Measurements from ENCODE around the gene SIVA1. TPM values are rescaled to one million over a fixed set of nuclear protein-coding genes. Genes with fewer than 3 reads are reported as not detected.

SIVA1 gene
- total RNA-seq, 4 donors from 2014 or later, result 64.6 to 144 (median 115) TPM

DNA sequence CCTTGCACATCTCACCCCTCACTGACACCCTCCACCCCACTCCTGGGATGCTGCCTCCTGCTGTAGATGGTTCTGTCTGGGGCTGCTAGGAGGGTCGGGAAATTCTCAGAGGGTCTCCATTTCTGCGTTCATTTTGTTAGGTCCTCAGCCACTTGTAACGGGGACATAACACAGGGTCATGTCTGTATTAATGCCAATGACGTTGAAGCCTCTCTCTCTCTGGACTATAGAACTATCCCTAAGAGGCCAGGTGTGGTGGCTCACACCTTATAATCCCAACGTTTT is 14.6 kb downstream of the SIVA1 start:
- H3K27ac ChIP-seq, result no peak overlapping the region

DNA sequence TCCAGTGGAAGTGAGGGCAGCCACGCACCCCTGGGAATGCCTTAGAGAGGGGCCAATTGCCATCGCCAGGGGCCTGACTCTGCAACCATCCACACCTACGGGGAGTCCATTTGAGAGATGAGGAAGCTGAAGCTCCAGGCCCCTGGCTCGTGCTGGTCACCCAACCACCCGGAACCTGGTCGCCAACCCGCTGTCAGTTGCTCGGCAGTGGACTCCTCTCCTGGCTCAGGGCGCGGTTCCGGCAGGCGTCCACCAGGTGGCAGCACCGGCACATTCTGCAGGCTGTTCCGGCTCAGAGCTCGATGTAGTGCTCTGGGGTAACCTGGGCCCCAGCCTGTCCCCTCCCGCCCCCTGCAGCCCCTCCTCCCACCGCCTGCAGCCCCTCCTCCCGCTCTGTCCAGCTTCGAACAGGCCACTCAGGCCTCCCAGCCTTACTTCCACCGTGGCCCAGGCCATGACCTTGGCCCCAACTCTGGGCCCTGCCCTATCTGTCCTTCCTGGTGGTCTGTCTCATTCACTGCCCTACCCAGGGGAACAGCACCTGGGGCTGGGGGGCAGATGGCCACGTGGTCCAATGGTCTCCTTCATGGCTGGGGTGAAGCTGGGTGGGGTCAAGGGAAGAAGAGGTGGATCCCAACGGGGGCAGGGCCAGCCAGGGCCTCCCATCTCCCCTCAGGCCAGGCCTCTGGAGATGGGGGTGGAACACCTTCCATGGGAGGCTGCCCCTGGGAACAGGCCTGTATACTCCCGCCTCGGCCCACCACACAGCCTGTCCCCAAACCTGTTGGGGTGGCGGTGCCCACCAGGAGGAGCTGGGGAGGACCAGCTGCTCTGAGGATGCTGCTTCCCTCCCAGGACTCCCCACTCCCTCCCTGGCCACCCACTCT is 15.7 kb downstream of the SIVA1 start:
- Histone ChIP-seq H3K27ac (peak overlapping the region in 2 of 4 donors; percentile 12 to 31), H3K36me3 (peaks cover 0 to 37% (median 0%) of the 10 kb centered on the region in 3 donors), H3K4me1 (peaks cover 0 to 10% (median 2%) of the 10 kb centered on the region in 4 donors), H3K9me3 (no peaks in the 10 kb centered on the region), H3K4me3 (no peak overlapping the region), H3K27me3 (no peaks in the 10 kb centered on the region)
- TF ChIP-seq, protein P1, sequence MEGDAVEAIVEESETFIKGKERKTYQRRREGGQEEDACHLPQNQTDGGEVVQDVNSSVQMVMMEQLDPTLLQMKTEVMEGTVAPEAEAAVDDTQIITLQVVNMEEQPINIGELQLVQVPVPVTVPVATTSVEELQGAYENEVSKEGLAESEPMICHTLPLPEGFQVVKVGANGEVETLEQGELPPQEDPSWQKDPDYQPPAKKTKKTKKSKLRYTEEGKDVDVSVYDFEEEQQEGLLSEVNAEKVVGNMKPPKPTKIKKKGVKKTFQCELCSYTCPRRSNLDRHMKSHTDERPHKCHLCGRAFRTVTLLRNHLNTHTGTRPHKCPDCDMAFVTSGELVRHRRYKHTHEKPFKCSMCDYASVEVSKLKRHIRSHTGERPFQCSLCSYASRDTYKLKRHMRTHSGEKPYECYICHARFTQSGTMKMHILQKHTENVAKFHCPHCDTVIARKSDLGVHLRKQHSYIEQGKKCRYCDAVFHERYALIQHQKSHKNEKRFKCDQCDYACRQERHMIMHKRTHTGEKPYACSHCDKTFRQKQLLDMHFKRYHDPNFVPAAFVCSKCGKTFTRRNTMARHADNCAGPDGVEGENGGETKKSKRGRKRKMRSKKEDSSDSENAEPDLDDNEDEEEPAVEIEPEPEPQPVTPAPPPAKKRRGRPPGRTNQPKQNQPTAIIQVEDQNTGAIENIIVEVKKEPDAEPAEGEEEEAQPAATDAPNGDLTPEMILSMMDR (IDR thresholded peaks at IDR 0.05), result peak; percentile 88 to 98 (median 91)
- TF ChIP-seq POLR2A (IDR thresholded peaks at IDR 0.05), result no peak
- peak; percentile 89 to 96 (median 94) for DNase-seq

More for the DNA sequence above, 14.6 kb downstream of the SIVA1 start:
- H3K4me3 ChIP-seq, result no peak overlapping the region
- no peaks in the 10 kb centered on the region for H3K9me3 ChIP-seq
- H3K4me1 ChIP-seq, result peaks cover 0 to 10% (median 2%) of the 10 kb centered on the region in 4 donors
- no peaks in the 10 kb centered on the region for H3K27me3 ChIP-seq
- peaks cover 0 to 26% (median 0%) of the 10 kb centered on the region in 3 donors for H3K36me3 ChIP-seq
- TF ChIP-seq, protein P1 (IDR thresholded peaks at IDR 0.05), result no peak
- TF ChIP-seq POLR2A (IDR thresholded peaks at IDR 0.05), result no peak
- DNase-seq, result no peak

DNA sequence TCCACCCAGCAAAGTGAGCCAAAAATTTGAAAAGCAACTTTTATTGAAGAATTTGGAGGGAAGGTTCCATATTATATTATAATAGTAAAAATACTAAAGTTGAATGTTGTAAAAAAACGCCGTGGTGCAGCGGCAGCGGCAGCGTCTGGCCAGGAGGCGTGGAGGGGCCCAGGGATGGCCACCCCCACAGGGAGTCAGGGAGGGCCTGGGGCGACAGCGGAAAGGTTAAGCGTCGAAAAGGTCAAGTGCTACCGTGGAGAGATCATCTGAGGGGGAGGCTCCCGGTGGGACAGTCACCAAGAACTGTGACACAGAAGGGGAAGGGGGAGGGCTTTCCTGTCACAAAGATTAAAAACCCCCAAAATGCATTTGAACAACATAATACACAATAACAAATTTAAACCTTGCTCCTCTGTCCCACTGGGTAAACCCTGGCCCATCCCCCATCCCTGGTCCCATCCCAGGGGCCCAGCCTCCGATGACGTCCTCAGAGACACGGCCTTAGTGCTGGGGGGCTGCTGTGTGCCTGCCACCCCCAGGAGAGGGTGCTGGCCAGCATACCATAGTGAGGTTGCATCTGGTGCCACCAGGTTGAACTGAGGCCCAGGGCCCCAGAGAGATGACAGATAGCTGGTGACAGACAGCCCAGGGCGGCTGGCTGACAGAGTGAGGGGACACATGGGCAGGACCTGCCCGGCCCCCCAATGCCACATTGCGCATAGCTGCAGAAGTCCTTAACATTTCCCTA is 16.6 kb downstream of the SIVA1 start:
- Histone ChIP-seq H3K9me3 (no peaks in the 10 kb centered on the region), H3K4me3 (no peak overlapping the region), H3K4me1 (peaks cover 0 to 10% (median 2%) of the 10 kb centered on the region in 4 donors), H3K27me3 (no peaks in the 10 kb centered on the region), H3K36me3 (peaks cover 0 to 42% (median 0%) of the 10 kb centered on the region in 3 donors), H3K27ac (no peak overlapping the region)
- DNase-seq, result no peak
- TF ChIP-seq, protein P1 (IDR thresholded peaks at IDR 0.05), result no peak
- TF ChIP-seq POLR2A (IDR thresholded peaks at IDR 0.05), result no peak

DNA sequence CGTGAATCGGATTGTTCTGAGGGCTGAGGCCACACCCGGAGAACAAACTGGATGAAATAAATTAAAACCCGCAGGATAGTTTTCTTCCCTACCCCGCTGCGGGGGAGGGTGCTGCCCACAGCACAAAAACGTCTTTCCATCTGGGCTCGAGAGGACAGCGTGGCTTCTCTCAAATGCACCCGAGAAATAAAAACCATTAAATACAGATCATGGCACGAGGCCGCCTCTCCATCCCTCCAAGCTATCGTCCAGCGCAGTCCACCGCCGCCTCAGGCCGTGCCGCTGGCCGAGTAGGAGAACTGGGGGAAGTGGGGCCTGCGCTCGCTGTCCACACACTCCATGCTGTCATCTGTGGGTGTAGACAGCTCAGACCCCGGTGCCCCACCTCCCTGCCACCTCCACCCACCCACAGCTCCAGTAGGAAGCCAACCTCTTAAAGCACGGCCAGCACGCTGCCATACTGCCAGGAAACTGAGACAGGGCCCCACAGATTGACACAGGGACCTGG is 17.2 kb downstream of the SIVA1 start:
- Histone ChIP-seq H3K27ac (no peak overlapping the region), H3K9me3 (no peaks in the 10 kb centered on the region), H3K36me3 (peaks cover 0 to 48% (median 0%) of the 10 kb centered on the region in 3 donors), H3K4me1 (peaks cover 0 to 10% (median 2%) of the 10 kb centered on the region in 4 donors), H3K4me3 (no peak overlapping the region), H3K27me3 (no peaks in the 10 kb centered on the region)
- TF ChIP-seq, protein P1 (IDR thresholded peaks at IDR 0.05), result no peak
- TF ChIP-seq POLR2A (IDR thresholded peaks at IDR 0.05), result no peak
- no peak for DNase-seq

DNA sequence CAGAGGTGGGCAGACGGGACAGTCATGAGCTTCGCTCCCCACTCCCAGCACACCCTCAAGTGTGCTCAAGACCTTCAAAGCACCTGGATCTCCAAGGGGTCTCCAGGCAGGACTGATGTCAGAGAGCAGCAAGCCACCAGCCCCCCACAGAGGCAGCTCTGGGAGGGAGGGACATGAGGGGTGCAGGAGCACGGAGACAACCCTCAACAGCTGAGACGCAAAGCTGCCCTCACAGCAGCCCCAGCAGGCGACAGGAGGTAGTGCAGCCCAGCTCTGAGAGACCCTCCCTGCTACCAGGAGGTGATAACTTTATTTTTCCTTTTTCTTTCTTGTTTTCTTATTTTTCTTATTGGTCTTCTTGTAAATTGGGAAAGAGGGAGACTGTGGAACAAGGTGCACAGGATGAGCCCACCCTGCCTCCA is 17.9 kb downstream of the SIVA1 start:
- Histone ChIP-seq H3K27me3 (no peaks in the 10 kb centered on the region), H3K27ac (no peak overlapping the region), H3K9me3 (no peaks in the 10 kb centered on the region), H3K4me1 (peaks cover 0 to 10% (median 2%) of the 10 kb centered on the region in 4 donors), H3K36me3 (peaks cover 0 to 53% (median 0%) of the 10 kb centered on the region in 3 donors), H3K4me3 (no peak overlapping the region)
- DNase-seq, result no peak
- TF ChIP-seq, protein P1 (IDR thresholded peaks at IDR 0.05), result peak; percentile 8 to 38 (median 33)
- no peak for TF ChIP-seq POLR2A (IDR thresholded peaks at IDR 0.05)
